Measurements from ENCODE around the gene FAM241B.

Gene FAM241B

GRCh38 chr10:69647819-69648218, 17.8 kb downstream of the FAM241B start:
- DNase-seq (ENCODE audit: low read depth in 1 of 2, low spot score in 1 of 2) = no peak

GRCh38 chr10:69648461-69648860, 18.4 kb downstream of the FAM241B start:
- DNase-seq (ENCODE audit: low read depth in 1 of 2, low spot score in 1 of 2) = no peak

GRCh38 chr10:69649786-69650550, 19.9 kb downstream of the FAM241B start:
- no peak for DNase-seq (ENCODE audit: low read depth in 1 of 2, low spot score in 1 of 2)

GRCh38 chr10:69650589-69651261, 20.7 kb downstream of the FAM241B start:
- no peak for DNase-seq (ENCODE audit: low read depth in 1 of 2, low spot score in 1 of 2)

- no peak for DNase-seq (ENCODE audit: low read depth in 1 of 2, low spot score in 1 of 2)
Measured at GRCh38 chr10:69651362-69651761, 21.3 kb downstream of the FAM241B start.

GRCh38 chr10:69652111-69652856, 22.2 kb downstream of the FAM241B start:
- DNase-seq (ENCODE audit: low read depth in 1 of 2, low spot score in 1 of 2) = no peak

GRCh38 chr10:69652857-69653199, 22.8 kb downstream of the FAM241B start:
- no peak for DNase-seq (ENCODE audit: low read depth in 1 of 2, low spot score in 1 of 2)

GRCh38 chr10:69653561-69653960, 23.5 kb downstream of the FAM241B start:
- DNase-seq (ENCODE audit: low read depth in 1 of 2, low spot score in 1 of 2) = no peak

- no peak for DNase-seq (ENCODE audit: low read depth in 1 of 2, low spot score in 1 of 2)
Measured at GRCh38 chr10:69655124-69655867, 25.2 kb downstream of the FAM241B start.

- DNase-seq (ENCODE audit: low read depth in 1 of 2, low spot score in 1 of 2) = no peak
Measured at GRCh38 chr10:69655868-69656555, 26.0 kb downstream of the FAM241B start.

GRCh38 chr10:69656742-69657269, 26.8 kb downstream of the FAM241B start:
- no peak for DNase-seq (ENCODE audit: low read depth in 1 of 2, low spot score in 1 of 2)

- no peak for DNase-seq (ENCODE audit: low read depth in 1 of 2, low spot score in 1 of 2)
Measured at GRCh38 chr10:69657430-69657829, 27.4 kb downstream of the FAM241B start.

GRCh38 chr10:69657866-69658265, 27.8 kb downstream of the FAM241B start:
- DNase-seq (ENCODE audit: low read depth in 1 of 2, low spot score in 1 of 2) = no peak

GRCh38 chr10:69659241-69660038, 29.4 kb downstream of the FAM241B start:
- no peak for DNase-seq (ENCODE audit: low read depth in 1 of 2, low spot score in 1 of 2)

- no peak for DNase-seq (ENCODE audit: low read depth in 1 of 2, low spot score in 1 of 2)
Measured at GRCh38 chr10:69660296-69660695, 30.2 kb downstream of the FAM241B start.

- DNase-seq (ENCODE audit: low read depth in 1 of 2, low spot score in 1 of 2) = no peak
Measured at GRCh38 chr10:69661414-69662172, 31.5 kb downstream of the FAM241B start.

GRCh38 chr10:69662173-69662877, 32.3 kb downstream of the FAM241B start:
- DNase-seq (ENCODE audit: low read depth in 1 of 2, low spot score in 1 of 2) = no peak

- DNase-seq (ENCODE audit: low read depth in 1 of 2, low spot score in 1 of 2) = no peak
Measured at GRCh38 chr10:69662901-69663300, 32.9 kb downstream of the FAM241B start.
